NCI-H82 (cell line): Measurements from ENCODE around the gene GFRA3.
A peak's percentile ranks its signal among the peaks of the same experiment; 100 is the strongest.
"Not testable (repeated sequence)": the region's sequence is repeated elsewhere in the genome, so short reads cannot be mapped to it uniquely, and the experiment has no call there.

ENCODE experiments used
- DNase-seq: peaks from one replicate; lab custom pipeline; 2025; lab: John Stamatoyannopoulos, UW

Gene GFRA3, protein sequence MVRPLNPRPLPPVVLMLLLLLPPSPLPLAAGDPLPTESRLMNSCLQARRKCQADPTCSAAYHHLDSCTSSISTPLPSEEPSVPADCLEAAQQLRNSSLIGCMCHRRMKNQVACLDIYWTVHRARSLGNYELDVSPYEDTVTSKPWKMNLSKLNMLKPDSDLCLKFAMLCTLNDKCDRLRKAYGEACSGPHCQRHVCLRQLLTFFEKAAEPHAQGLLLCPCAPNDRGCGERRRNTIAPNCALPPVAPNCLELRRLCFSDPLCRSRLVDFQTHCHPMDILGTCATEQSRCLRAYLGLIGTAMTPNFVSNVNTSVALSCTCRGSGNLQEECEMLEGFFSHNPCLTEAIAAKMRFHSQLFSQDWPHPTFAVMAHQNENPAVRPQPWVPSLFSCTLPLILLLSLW

DNA sequence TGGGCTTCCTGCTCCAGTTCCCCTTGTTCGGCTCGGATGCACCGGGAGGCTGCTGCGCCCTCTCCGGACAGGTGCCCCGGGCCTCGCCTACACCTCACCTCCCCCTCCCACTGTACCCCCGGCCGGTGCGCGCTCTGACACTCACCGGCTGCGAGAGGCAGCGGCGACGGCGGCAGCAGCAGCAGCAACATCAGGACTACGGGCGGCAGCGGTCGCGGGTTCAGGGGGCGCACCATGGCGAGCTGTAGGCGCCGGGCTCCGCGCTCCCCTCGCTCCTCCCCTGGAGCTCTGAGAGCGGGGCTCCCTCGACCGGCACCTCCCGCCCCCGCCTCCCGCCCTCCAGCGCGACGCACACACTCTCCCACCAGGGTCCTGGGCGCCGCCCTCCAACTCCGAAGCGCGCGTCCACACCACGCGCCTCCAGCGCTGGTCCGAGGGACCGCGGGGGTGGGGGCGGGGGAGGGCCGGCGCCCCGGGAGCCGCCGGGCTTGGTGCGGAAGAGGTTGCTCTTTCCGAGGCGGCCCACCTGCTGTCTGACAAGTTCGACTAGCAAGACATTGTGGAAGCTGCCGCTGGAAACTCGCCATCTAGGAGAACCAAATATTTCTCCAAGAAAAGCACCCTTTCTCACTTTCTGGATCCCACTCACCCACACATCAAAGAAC is at the start of gene GFRA3:
Gene GFRA3, minus strand, starts transcription at position 433 of the 665 bp plus-strand sequence. Its CDS starts 197 bp downstream, at position 236.
- no peak for DNase-seq

DNA sequence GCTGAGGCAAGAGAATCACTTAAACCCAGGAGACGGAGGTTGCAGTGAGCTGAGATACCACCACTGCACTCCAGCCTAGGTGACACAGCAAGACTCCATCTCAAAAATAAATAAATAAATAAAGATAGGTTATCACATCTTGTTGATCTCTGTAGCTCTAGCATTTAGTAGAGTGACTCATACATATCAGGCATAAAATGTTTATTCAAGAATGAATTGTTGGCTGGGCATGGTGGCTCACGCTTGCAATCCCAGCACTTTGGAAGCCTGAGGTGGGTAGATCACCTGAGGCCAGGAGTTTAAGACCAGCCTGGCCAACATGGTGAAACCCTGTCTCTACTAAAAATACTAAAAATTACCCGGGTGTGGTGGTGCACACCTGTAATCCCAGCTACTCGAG is 43.8 kb upstream of the GFRA3 start:
- DNase-seq: not testable (repeated sequence)

DNA sequence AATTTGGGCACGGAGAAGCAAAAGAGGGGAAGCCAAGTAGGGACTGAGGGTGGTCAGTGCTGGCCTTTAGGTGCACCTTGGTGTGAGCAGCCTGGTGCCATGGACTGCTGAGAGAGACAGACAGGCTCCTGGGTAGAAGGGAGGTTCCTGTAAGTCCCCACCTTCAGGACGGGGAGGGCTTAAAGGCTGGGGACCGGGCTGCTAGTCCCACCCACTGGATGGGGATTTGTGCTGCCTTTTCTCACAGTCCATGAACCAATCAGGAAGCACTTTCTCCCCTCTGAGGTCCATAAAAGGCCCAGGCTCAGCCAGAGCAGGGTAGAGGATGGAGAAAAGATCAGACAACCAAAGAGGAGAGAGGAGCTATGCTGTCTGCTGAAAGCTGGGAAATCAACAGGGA is 41.9 kb upstream of the GFRA3 start:
- peak; percentile 13 for DNase-seq

DNA sequence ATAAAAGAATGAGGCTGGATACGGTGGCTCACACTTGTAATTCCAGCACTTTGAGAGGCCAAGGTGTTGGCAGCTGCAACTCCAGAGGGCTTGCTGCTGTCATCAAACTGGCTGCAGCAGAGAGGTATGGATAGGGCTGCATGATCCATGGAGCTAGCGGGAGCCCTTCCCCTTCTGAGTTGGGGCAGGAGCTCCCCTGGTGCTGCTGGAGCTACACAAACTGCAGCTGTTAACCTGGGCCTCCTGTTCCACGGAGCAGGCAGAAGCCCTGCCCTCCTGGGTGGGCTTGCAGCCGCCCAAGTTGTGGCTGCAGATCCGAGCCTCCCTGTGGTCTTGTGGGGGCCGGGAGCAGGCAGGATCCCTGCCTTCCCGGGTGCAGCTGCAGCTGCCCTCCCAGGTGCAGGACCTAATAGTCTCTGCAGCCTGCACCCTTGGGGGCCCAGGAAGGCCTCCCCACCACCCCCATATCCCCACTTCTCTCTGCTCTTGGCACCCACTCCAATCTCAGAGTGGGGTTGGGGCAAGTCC is 41.4 kb upstream of the GFRA3 start:
- no peak for DNase-seq

DNA sequence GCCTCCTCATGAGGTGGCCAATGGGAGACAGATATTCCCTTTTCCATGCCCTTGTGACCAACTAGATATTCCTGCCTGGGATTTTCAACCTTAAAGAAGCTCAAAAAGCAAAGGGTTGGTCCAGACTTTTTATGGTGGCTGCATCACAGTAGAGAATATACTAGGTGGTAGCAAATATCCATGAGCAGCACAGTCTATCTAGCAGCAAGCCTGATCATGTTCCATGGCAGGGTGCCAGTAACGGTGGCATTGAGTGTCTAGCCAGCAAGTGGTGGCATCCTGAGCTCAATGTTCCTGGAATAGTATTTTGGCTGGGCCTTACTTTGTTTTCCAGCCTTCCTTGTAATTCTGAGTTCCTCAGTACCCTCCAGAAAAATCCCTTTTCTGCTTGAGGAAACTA is 31.4 kb upstream of the GFRA3 start:
- DNase-seq: no peak

DNA sequence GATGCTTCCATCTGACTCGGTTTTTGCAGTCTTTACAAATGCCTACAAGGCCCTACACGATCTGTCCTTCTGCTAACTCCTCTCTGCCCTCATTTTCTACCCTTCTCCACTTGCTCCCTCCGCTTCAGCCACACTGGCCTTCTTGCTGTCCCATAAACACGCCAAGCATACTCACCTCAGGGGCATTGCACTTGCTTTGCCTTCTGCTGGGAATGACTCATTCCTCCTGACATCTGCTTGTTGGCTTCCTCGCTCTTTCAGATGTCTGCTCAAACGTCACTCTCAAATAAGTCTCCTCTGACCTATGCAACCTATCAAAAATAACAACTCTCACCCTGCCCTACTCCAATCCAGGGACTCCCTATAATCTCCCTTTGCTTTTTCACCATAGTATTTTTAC is 29.0 kb upstream of the GFRA3 start:
- no peak for DNase-seq

DNA sequence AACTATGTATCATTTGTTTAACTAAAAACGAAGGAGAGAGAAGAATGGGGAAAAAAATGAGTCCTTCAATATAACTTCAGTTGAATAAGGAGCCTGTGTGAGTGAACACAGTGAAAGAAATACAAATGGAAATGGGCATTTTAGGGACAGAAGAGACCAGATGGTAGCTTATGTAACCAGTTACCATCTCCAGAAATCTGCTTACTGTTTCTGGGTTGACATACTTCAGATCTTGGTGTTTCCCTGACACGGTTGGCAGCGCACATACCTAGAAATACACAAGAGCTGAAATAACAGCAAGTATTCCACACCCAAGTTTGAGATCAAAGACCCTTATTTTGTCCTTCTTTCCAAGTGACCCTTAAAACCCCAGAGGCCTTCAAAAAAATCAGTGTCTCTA is 14.9 kb upstream of the GFRA3 start:
- no peak for DNase-seq

DNA sequence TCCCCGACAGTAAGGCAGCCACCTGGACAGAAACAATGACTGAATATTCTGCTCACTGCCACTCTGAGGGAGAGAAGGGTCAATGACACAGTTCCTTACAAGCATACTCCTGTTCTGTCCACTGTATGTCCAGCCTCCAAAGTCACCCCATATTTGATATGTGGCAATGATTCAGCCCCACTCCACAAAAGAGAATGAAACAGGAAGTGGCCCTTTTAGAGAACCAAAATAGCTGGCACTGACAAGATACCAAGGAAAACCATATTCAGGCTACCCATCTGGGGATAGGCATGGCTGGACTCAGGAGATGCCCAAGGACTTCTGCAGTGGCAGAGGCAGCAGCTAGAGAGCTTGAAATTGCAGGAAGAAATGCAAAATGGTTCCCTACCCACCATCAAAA is 12.8 kb upstream of the GFRA3 start:
- DNase-seq: no peak

DNA sequence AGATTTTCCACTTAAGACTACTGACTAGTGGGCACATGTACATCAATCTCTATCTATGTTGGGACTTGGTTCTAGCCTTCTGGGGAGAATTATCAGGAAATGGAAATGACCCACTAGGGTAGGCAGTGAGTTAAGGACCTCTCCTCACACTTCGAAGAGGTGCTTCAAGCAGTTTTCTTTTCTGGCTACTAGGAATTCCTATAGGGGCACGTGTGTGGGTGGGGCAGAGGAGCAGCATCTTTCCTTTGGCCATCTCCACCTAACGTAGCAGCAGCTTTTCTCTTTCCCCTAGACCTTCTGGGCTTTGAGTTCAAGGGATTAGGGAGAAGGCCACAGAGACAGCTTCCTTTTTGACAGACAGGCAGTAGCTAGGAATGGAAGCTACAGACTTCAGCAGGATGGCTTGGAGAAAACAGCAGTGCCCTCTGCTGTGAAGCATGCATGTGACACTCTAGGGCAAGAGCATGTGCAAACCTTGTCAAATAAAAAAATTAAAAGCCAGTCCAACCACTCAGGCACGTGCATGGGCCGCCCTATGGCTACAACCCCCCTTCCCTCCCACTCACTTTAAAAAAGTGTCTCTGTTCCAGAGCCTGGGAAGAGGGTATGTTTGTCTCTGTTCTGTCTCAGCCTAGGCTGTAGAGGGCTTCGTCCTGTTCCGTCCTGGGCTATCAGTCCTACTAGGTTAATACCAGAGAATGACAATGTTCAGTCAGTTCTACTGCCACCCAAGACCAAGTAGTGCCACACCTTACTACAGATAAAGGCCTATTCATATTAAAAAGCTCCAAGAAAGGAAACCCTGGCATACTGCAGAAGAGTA is 8.7 kb upstream of the GFRA3 start:
- DNase-seq: peak; percentile 80

DNA sequence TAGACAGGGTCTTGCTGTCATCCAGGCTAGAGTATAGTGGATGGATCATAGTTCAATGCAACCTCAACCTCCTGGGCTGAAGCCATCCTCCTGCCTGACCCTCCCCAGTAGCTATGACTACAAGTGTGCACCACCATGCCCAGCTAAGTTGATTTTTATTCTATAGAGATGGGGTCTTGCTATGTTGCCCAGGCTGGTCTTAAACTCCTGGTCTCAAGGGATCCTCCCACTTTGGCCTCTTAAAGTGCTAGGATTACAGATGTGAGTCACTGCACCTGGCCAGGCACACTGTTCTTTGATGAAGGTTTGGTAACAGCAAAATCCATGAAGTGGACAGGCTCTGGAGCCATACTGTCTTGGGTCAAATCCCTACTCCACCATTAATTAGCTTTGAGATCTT is 6.5 kb upstream of the GFRA3 start:
- DNase-seq: no peak

DNA sequence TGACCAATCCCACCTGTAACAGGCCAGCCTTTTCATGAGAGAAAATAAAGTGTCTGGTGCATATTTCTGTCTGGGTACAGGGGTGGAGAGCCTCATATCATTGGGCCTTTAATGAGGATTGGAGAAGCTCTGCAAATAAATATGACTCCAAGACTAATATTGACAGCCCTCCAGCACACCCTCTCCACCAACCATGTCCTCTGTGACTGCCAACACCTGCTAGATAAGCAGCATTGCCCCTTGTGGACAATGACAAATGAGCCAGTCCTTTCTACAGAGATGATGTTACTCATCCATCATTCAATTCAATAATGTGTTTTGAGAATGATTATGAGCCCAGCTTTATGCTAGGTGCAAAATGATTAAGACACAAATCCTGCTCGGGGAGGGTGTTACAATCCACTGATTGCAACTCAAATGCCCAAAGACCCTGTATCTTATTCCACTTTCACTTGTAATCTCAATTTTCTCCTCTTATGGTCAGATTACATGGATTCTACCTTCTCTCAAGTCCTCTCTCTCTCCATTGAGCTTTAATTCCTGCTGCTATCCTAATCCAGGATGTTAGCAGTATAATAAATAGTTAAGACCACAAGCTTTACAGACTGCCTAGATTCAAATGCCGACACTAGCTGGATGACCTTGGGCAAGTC is 2.1 kb upstream of the GFRA3 start:
- peak; percentile 8 for DNase-seq

DNA sequence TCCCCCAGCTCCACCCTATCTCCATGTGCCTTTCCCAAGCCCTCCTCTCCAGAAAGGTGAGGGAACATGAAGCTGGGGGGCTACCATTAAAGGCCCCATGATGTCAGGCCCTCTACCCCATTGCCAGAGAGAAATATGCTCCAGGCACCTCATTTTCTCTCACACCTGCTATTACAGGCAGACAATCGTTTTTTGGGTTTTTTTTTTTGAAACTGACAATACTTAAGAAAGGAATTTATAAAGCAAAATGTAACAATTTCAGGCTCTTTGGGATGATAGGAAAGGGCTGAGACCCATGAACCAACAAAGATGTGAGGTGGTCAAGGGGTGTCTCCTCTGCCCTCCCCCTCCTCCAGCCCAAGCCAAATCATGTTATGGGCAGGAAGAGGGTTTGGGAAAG is 1.5 kb upstream of the GFRA3 start:
- no peak for DNase-seq

DNA sequence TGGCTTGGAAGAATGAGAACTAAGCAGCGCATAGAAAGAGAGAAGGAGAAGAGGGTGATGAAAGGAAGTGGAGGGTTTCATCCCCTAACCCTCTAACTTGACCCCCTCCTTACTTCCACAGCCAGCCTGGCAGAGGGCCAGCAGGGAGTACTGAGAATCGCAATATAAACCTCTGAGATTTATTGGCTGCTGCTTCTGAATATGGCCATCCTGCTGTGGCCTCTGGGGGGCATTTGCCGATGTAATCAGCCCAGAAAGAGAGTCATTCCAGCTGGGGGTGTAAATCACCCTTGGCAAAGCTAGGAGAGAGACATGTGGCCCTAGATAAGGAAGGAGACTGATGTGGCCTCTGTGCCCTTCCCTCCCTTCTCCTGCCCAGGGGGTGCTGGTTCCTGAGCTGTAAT is 960 bp upstream of the GFRA3 start:
- DNase-seq: peak; percentile 50

DNA sequence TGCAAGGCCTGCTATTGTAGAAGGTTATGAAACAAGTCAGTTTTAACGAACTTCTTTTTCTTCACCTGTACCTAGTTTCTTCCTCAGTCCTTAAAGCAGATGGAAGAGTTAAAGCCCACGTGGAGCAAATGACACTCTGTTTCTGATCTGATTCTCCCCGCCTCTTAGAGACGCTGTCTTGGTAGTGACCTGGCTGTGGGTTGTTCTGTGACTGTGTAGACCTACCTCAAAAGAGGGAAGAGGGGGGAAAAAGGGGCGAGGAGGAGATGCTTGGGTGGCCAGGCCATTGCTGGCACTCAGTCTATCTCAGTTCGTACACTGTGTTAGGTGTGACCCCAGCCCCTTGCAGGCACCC is 610 bp downstream of the GFRA3 start:
- DNase-seq: no peak

DNA sequence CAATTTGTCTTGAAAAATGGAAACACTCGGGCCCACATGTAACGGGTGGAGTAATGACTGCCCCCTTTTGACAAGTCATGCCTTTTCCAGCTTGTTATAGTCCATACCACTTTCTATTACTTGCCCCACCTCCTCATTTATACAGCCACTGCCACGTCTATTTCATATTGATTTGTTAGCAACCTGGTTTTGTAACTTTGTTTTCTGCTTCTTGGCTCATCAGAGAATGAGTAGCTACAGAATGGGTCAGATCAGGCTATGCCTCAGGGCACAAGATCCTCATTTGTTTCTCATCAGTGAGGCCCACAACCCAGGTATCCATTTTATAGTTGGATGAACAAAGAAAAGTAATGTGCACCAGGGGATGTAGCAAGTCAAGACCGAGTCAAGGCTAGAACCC is 1.7 kb downstream of the GFRA3 start:
- no peak for DNase-seq

DNA sequence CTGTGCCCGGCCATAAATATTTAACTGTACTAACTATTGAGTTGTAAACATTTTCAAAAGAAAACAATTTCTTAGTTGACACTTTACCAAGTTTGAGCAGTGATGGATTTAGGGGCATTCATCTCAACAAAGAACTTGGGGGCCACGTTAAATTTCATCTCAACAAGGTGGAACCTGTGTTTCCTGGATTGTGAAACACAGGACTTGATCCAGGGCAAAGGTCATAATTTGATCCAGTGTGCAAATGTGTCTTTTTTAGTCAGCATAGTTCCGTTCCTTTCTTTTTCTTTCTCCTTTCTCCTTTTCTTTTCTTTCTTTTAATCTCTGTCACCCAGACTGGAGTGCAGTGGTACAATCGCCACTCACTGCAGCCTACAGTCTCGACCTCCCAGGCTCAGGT is 3.1 kb downstream of the GFRA3 start:
- no peak for DNase-seq

DNA sequence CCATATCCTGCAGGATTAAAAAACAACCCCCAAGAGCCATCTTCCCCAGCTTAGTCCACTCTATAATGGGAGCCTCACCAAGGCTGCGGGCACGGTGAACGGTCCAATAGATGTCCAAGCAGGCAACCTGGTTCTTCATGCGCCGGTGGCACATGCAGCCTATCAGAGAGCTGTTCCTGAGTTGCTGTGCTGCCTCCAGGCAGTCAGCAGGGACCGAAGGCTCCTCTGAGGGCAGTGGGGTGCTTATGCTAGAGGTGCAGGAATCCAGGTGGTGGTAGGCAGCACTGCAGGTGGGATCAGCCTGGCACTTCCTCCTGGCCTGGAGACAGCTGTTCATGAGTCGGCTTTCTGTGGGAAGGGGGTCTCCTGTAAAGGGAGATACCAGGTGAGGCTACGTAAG is 10.2 kb downstream of the GFRA3 start:
- DNase-seq: no peak

DNA sequence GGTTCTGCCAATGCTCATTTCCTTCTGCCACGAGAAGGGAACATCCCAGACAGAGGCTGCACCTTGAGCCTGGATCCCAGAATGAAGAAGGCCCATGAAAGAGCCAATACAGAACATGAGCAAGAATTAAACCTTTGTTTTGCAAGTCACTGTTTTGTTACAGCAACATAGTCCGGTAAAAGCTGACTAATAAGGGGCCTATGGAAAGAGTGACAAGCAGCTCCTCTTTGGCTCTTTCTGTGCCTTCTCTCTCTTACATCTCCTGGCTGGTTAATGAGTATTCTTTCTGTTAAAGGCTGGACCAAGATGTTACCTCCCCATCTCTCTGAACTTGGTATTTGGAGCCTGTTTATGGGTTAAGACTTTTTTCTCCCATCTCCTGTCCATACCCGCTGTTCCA is 10.8 kb downstream of the GFRA3 start:
- DNase-seq: no peak

DNA sequence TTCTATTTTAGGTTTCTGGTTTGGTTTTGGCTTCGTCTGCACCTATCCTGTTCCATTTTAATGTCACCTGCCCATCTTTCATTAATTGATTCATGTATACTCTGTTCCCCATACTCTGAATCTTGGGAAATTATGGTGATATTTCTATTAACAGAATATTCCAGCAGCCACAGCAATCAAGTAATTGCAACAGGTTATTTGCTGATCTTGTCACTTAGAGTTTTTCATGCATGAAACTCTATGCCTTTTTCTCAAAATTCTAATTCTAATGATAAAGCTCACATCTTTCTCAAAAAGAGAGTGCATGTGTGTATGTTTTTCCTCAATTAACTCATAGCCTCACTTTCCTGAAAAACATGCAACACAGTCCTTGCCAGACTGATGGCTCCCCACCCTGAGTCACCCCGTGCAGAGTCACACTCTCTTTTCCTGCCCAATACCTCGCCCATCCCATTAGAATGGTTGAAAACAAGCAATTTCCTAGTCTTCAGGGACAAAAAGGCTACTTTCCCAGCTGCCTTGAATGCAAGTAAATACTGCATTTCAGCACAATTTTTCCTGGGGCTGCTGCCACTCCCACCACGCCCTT is 15.6 kb downstream of the GFRA3 start:
- DNase-seq: no peak

DNA sequence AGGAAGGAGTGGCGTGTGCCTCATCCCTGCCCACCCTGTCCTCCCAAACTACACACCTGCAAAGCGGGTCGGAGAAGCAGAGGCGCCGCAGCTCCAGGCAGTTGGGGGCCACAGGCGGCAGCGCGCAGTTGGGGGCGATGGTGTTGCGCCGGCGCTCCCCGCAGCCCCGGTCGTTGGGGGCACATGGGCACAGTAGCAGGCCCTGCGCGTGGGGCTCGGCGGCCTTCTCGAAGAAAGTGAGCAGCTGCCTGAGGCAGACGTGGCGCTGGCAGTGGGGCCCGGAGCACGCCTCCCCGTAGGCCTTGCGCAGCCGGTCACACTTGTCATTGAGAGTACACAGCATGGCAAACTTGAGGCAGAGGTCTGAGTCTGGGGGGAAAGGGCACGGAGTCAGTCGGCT is 16.8 kb downstream of the GFRA3 start:
- DNase-seq: no peak

DNA sequence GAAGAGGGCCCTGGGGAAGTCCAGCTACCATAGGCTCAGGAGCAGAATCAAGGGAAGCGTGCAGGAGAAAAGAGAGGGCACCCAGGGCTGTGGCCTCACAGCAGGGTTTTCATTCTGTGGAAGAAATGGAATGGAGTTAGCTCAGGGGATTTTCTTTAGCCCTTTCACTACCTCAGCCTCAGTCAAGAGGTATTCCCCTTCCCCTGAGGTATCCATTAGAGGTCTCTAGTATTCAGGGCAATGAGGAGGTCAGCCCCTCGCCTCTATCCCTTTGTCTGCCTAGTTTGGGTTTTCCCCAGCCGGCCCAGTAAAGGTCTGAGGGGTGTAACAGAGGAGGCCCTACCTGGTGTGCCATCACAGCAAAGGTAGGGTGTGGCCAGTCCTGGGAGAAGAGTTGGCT is 21.5 kb downstream of the GFRA3 start:
- no peak for DNase-seq

DNA sequence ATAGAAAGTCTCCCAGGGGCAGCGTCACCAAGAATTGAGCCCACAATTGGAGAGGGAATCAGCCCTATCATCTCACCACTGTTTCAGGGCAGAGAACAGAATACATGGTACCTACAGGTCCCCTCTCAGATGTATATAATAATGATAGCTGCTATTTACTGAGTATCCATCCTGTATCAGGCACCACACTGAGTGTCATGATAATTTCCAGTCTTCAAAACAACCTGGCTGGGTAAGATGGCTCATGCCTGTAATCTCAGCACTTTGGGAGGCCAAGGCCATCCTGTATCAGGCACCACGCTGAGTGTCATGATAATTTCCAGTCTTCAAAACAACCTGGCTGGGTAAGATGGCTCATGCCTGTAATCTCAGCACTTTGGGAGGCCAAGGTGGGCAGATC is 26.6 kb downstream of the GFRA3 start:
- DNase-seq: not testable (repeated sequence)
